GM21390 (cell line): ENCODE results near the gene CPPED1.
"Not testable (repeated sequence)": the region's sequence is repeated elsewhere in the genome, so short reads cannot be mapped to it uniquely, and the experiment has no call there.

Experiments
- ATAC-seq: cut with Tn5 transposase; IDR thresholded peaks from one replicate; pipeline ENCODE4 v1.9.1; 2021; ENCODE audit not compliant: unreplicated experiment

CPPED1 gene

GRCh38 chr16:12769525-12769924 is 34.2 kb downstream of the CPPED1 start:
- ATAC-seq, result no peak

GRCh38 chr16:12767897-12768296 is 35.8 kb downstream of the CPPED1 start:
- no peak for ATAC-seq

- ATAC-seq, result no peak
Observed at GRCh38 chr16:12766853-12767252, 36.8 kb downstream of the CPPED1 start.

GRCh38 chr16:12766208-12766607 is 37.5 kb downstream of the CPPED1 start:
- not testable (repeated sequence) for ATAC-seq

GRCh38 chr16:12764813-12765488 is 38.7 kb downstream of the CPPED1 start:
- ATAC-seq, result no peak

GRCh38 chr16:12763517-12763916 is 40.2 kb downstream of the CPPED1 start:
- no peak for ATAC-seq

GRCh38 chr16:12760819-12761611 is 42.7 kb downstream of the CPPED1 start:
- no peak for ATAC-seq

- no peak for ATAC-seq
Observed at GRCh38 chr16:12758670-12759558, 44.8 kb downstream of the CPPED1 start.

- no peak for ATAC-seq
Observed at GRCh38 chr16:12758031-12758669, 45.5 kb downstream of the CPPED1 start.

- no peak for ATAC-seq
Observed at GRCh38 chr16:12757546-12757945, 46.1 kb downstream of the CPPED1 start.

GRCh38 chr16:12754824-12755543 is 48.7 kb downstream of the CPPED1 start:
- ATAC-seq, result no peak

- ATAC-seq, result no peak
Observed at GRCh38 chr16:12753203-12754023, 50.3 kb downstream of the CPPED1 start.

- no peak for ATAC-seq
Observed at GRCh38 chr16:12752159-12752558, 51.5 kb downstream of the CPPED1 start.

- no peak for ATAC-seq
Observed at GRCh38 chr16:12750554-12750918, 53.2 kb downstream of the CPPED1 start.

GRCh38 chr16:12749076-12749475 is 54.6 kb downstream of the CPPED1 start:
- no peak for ATAC-seq

- no peak for ATAC-seq
Observed at GRCh38 chr16:12747827-12748226, 55.9 kb downstream of the CPPED1 start.

GRCh38 chr16:12747261-12747660 is 56.4 kb downstream of the CPPED1 start:
- ATAC-seq, result no peak

GRCh38 chr16:12744860-12745259 is 58.8 kb downstream of the CPPED1 start:
- ATAC-seq, result no peak

GRCh38 chr16:12742741-12743140 is 60.9 kb downstream of the CPPED1 start:
- ATAC-seq, result no peak
